ENCODE data around the gene MEIKIN. TPM values are rescaled to one million over a fixed set of nuclear protein-coding genes. Genes with fewer than 3 reads are reported as not detected.

Gene MEIKIN
- total and polyA plus RNA-seq, 4 experiments from 2014 or later: 3.6 to 6.2 TPM; not detected in 2

DNA sequence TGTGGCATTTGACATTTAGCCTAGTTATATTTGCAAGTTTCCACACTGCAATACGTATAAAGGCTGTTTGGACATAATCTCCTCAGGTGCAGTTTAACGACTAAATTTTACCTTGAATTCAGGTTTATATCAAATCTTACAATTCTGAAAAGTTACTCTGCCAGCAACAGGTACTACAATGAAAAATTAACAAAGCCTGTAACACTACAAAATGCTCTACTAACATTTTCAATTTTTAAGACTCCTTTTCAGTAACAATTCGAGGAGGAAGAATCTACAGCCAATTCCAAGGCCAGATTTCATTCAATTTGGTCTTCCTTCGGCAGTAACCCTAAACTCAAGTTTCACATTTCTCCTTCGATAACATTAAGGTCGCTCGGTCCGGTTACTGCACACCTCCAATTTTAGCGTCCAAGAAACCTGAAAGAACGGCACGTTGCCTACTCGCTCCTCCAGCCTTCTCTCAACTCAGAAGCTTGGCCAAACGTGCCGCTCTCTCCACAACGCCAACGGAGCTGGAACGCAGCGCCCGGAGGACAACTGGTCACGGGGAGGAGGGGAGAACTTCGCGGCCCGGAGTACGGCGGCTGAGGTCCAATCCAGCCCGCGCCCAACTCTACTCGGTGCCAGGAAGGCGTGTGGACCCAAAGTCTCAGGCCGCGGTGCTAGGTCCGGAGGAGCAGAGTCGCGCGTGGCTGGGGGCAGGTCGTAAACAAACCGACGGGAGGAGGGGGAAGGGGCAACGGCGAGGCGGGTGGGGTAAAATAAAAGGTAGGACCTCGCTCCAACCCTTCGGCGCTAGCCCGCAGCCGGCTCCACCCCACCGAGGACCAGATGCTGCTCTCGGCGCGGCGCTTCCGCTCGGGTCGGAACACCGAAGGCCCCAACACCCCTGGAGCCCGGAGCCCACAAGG lies 149.3 kb downstream of the MEIKIN start:
- peak overlapping the region; percentile 76 to 90 for H3K4me3 ChIP-seq (ENCODE audit: low read length in 2 of 2)

GRCh38 chr5:131795228-131795627 lies 150.2 kb downstream of the MEIKIN start:
- peaks cover 25 to 60% (median 34%) of the 10 kb centered on the region in 4 donors for H3K4me1 Mint-ChIP-seq
- H3K9me3 Mint-ChIP-seq: no peaks in the 10 kb centered on the region
- H3K36me3 Mint-ChIP-seq: peaks cover 0 to 10% of the 10 kb centered on the region in 2 donors
- Histone ChIP-seq H3K9me3 (ENCODE audit: control insufficient read depth in 1 of 2, low read length in 2 of 2) (no peaks in the 10 kb centered on the region), H3K4me1 (ENCODE audit: insufficient read depth, low read length) (peaks cover 53% of the 10 kb centered on the region), H3K36me3 (ENCODE audit: insufficient read depth, low read length) (no peaks in the 10 kb centered on the region), H3K4me3 (ENCODE audit: low read length in 2 of 2) (no peak overlapping the region), H3K27ac (ENCODE audit: low read depth, low read length) (no peak overlapping the region), H3K27me3 (ENCODE audit: insufficient read depth, low read length) (no peaks in the 10 kb centered on the region)
- H3K27ac Mint-ChIP-seq: peak overlapping the region; percentile 6 to 94 (median 70)
- POLR2A ChIA-PET (ENCODE audit: partially characterized antibody): interaction anchor here (0.6 kb wide), 1 partner anchor 159 kb away, joined by 3 read pairs; no protein-coding TSS in a partner anchor
- no peaks in the 10 kb centered on the region for H3K27me3 Mint-ChIP-seq
- peak overlapping the region; percentile 22 to 97 (median 90) for H3K4me3 Mint-ChIP-seq
- DNase-seq: no peak
- intact Hi-C loops (cut with micrococcal nuclease): loop anchor here (5.0 to 10.0 kb wide), 3 partner anchors 48 to 530 kb away; partner anchors contain the start of gene CDC42SE2
- CTCF ChIA-PET (ENCODE audit: partially characterized antibody): no interaction called here

More for the DNA sequence above, 149.3 kb downstream of the MEIKIN start:
- intact Hi-C loops (cut with micrococcal nuclease): loop anchor here (5.0 to 10.0 kb wide), 3 partner anchors 49 to 531 kb away; partner anchors contain the start of gene CDC42SE2
- Histone ChIP-seq H3K4me1 (ENCODE audit: insufficient read depth, low read length) (peaks cover 49% of the 10 kb centered on the region), H3K27me3 (ENCODE audit: insufficient read depth, low read length) (no peaks in the 10 kb centered on the region), H3K36me3 (ENCODE audit: insufficient read depth, low read length) (no peaks in the 10 kb centered on the region), H3K9me3 (ENCODE audit: control insufficient read depth in 1 of 2, low read length in 2 of 2) (no peaks in the 10 kb centered on the region), H3K27ac (ENCODE audit: low read depth, low read length) (peak overlapping the region; percentile 96)
- peak in 3 of 5 donors; percentile 7 to 59 (median 47) for DNase-seq
- H3K36me3 Mint-ChIP-seq: peaks cover 0 to 10% of the 10 kb centered on the region in 2 donors
- peaks cover 21 to 52% (median 26%) of the 10 kb centered on the region in 4 donors for H3K4me1 Mint-ChIP-seq
- POLR2A ChIA-PET (ENCODE audit: partially characterized antibody): interaction anchor here (0.7 to 2.8 kb wide), 18 partner anchors 9 to 658 kb away, joined by 3 to 35 read pairs (median 4); no protein-coding TSS in a partner anchor
- no peaks in the 10 kb centered on the region for H3K9me3 Mint-ChIP-seq
- H3K27ac Mint-ChIP-seq: peak overlapping the region; percentile 93 to 99 (median 98)
- CTCF ChIA-PET (ENCODE audit: partially characterized antibody): interaction anchor here (1.0 to 3.4 kb wide), 4 partner anchors 14 to 247 kb away, joined by 3 to 13 read pairs (median 4); partner anchors contain the start of gene RAPGEF6
- H3K27me3 Mint-ChIP-seq: no peaks in the 10 kb centered on the region
- H3K4me3 Mint-ChIP-seq: peak overlapping the region; percentile 92 to 97 (median 96)

- intact Hi-C loops (cut with micrococcal nuclease): loop anchor here (10.0 kb wide), 1 partner anchor 530 kb away; the partner anchor contains the start of gene CDC42SE2
- Histone ChIP-seq H3K4me1 (ENCODE audit: insufficient read depth, low read length) (peaks cover 54% of the 10 kb centered on the region), H3K27ac (ENCODE audit: low read depth, low read length) (no peak overlapping the region), H3K36me3 (ENCODE audit: insufficient read depth, low read length) (no peaks in the 10 kb centered on the region), H3K9me3 (ENCODE audit: control insufficient read depth in 1 of 2, low read length in 2 of 2) (no peaks in the 10 kb centered on the region), H3K27me3 (ENCODE audit: insufficient read depth, low read length) (no peaks in the 10 kb centered on the region), H3K4me3 (ENCODE audit: low read length in 2 of 2) (no peak overlapping the region)
- ChIA-PET CTCF (ENCODE audit: partially characterized antibody) (no interaction called here), POLR2A (ENCODE audit: partially characterized antibody) (interaction anchor here (0.6 kb wide), 1 partner anchor 159 kb away, joined by 3 read pairs; no protein-coding TSS in a partner anchor)
- no peak for DNase-seq
- peaks cover 27 to 63% (median 38%) of the 10 kb centered on the region in 4 donors for H3K4me1 Mint-ChIP-seq
- H3K27ac Mint-ChIP-seq: peak overlapping the region in 6 of 7 donors; percentile 26 to 94 (median 47)
- H3K36me3 Mint-ChIP-seq: peaks cover 0 to 10% of the 10 kb centered on the region in 2 donors
- no peaks in the 10 kb centered on the region for H3K9me3 Mint-ChIP-seq
- no peaks in the 10 kb centered on the region for H3K27me3 Mint-ChIP-seq
- peak overlapping the region; percentile 21 to 68 (median 54) for H3K4me3 Mint-ChIP-seq
Observed at GRCh38 chr5:131794586-131794985, 150.9 kb downstream of the MEIKIN start.

DNA sequence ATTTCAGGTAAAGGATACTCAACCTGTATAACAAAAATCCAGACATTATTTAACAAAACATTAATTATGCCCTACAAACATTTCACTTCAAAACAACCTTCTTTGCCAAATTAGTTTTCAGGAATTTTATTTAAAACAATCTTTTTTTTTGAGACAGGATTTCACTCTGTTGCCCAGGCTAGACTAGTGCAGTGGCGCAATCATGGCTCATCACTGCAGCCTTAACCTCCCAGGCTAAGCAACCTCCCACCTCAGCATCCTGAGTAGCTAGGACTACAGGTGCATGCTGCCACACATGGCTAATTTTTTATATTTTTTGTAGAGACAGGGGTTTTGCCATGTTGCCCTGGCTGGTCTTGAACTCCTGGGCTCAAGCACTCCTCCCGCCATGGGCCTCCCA lies 152.6 kb downstream of the MEIKIN start:
- H3K36me3 ChIP-seq (ENCODE audit: insufficient read depth, low read length): no peaks in the 10 kb centered on the region
- Mint-ChIP-seq H3K4me1 (peaks cover 30 to 69% (median 47%) of the 10 kb centered on the region in 4 donors), H3K4me3 (peak overlapping the region in 1 of 8 donors; percentile 17), H3K9me3 (no peaks in the 10 kb centered on the region), H3K27me3 (no peaks in the 10 kb centered on the region), H3K27ac (no peak overlapping the region), H3K36me3 (peaks cover 0 to 10% of the 10 kb centered on the region in 2 donors)
- intact Hi-C loops (cut with micrococcal nuclease): loop anchor here (10.0 kb wide), 1 partner anchor 528 kb away; the partner anchor contains the start of gene CDC42SE2
- ChIA-PET CTCF (ENCODE audit: partially characterized antibody) (no interaction called here), POLR2A (ENCODE audit: partially characterized antibody) (no interaction called here)
- DNase-seq: no peak
- H3K27me3 ChIP-seq (ENCODE audit: insufficient read depth, low read length): no peaks in the 10 kb centered on the region
- no peak overlapping the region for H3K27ac ChIP-seq (ENCODE audit: low read depth, low read length)
- H3K4me3 ChIP-seq (ENCODE audit: low read length in 2 of 2): no peak overlapping the region
- peaks cover 54% of the 10 kb centered on the region for H3K4me1 ChIP-seq (ENCODE audit: insufficient read depth, low read length)
- no peaks in the 10 kb centered on the region for H3K9me3 ChIP-seq (ENCODE audit: control insufficient read depth in 1 of 2, low read length in 2 of 2)

GRCh38 chr5:131791866-131792265 lies 153.6 kb downstream of the MEIKIN start:
- Mint-ChIP-seq H3K27ac (no peak overlapping the region), H3K36me3 (peaks cover 0 to 8% of the 10 kb centered on the region in 2 donors), H3K4me3 (no peak overlapping the region), H3K4me1 (peaks cover 39 to 72% (median 53%) of the 10 kb centered on the region in 4 donors), H3K9me3 (peaks cover 0 to 2% (median 0%) of the 10 kb centered on the region in 8 donors), H3K27me3 (no peaks in the 10 kb centered on the region)
- H3K9me3 ChIP-seq (ENCODE audit: control insufficient read depth in 1 of 2, low read length in 2 of 2): no peaks in the 10 kb centered on the region
- no peak overlapping the region for H3K4me3 ChIP-seq (ENCODE audit: low read length in 2 of 2)
- no peak for DNase-seq
- peaks cover 57% of the 10 kb centered on the region for H3K4me1 ChIP-seq (ENCODE audit: insufficient read depth, low read length)
- H3K36me3 ChIP-seq (ENCODE audit: insufficient read depth, low read length): no peaks in the 10 kb centered on the region
- no peaks in the 10 kb centered on the region for H3K27me3 ChIP-seq (ENCODE audit: insufficient read depth, low read length)
- ChIA-PET POLR2A (ENCODE audit: partially characterized antibody) (no interaction called here), CTCF (ENCODE audit: partially characterized antibody) (no interaction called here)
- H3K27ac ChIP-seq (ENCODE audit: low read depth, low read length): no peak overlapping the region
- intact Hi-C loops (cut with micrococcal nuclease): loop anchor here (10.0 kb wide), 1 partner anchor 527 kb away; the partner anchor contains the start of gene CDC42SE2

- intact Hi-C loops (cut with micrococcal nuclease): loop anchor here (10.0 kb wide), 1 partner anchor 526 kb away; the partner anchor contains the start of gene CDC42SE2
- H3K27ac ChIP-seq (ENCODE audit: low read depth, low read length): no peak overlapping the region
- H3K27me3 ChIP-seq (ENCODE audit: insufficient read depth, low read length): no peaks in the 10 kb centered on the region
- peaks cover 0 to 2% (median 0%) of the 10 kb centered on the region in 8 donors for H3K9me3 Mint-ChIP-seq
- peaks cover 0 to 3% of the 10 kb centered on the region in 2 donors for H3K36me3 Mint-ChIP-seq
- no peak overlapping the region for H3K4me3 ChIP-seq (ENCODE audit: low read length in 2 of 2)
- H3K4me3 Mint-ChIP-seq: peak overlapping the region in 2 of 8 donors; percentile 2 to 28
- ChIA-PET CTCF (ENCODE audit: partially characterized antibody) (interaction anchor here (1.1 kb wide), 1 partner anchor 200 kb away, joined by 4 read pairs; no protein-coding TSS in a partner anchor), POLR2A (ENCODE audit: partially characterized antibody) (no interaction called here)
- peaks cover 51% of the 10 kb centered on the region for H3K4me1 ChIP-seq (ENCODE audit: insufficient read depth, low read length)
- no peaks in the 10 kb centered on the region for H3K9me3 ChIP-seq (ENCODE audit: control insufficient read depth in 1 of 2, low read length in 2 of 2)
- H3K4me1 Mint-ChIP-seq: peaks cover 41 to 68% (median 53%) of the 10 kb centered on the region in 4 donors
- peak overlapping the region in 1 of 7 donors; percentile 52 for H3K27ac Mint-ChIP-seq
- no peak for DNase-seq
- H3K36me3 ChIP-seq (ENCODE audit: insufficient read depth, low read length): no peaks in the 10 kb centered on the region
- no peaks in the 10 kb centered on the region for H3K27me3 Mint-ChIP-seq
Observed at GRCh38 chr5:131790550-131790949, 154.9 kb downstream of the MEIKIN start.

Measured in CD4-positive, alpha-beta memory T cell (primary cell).